Breast epithelium (tissue), 3 donors: ENCODE data around the gene GPAT3.

Experiments used
- CTCF ChIP-seq, 3 donors: fragments of 450-650 bp; IDR thresholded peaks; one replicate each; pipeline ENCODE4 v1.5.1; 2016 to 2017; ENCODE audit warnings: antibody characterized with exemption in 3 of 3, mild to moderate bottlenecking in 3 of 3, moderate library complexity in 3 of 3
- POLR2A ChIP-seq: fragments of 450-650 bp; IDR thresholded peaks from one replicate; pipeline ENCODE4 v1.6.1; 2016; ENCODE audit warnings: antibody characterized with exemption, mild to moderate bottlenecking, moderate library complexity
- POLR2AphosphoS5 ChIP-seq, 3 donors: sonication (generic); formaldehyde crosslinking; IDR thresholded peaks; one replicate each; pipeline ENCODE4 v1.6.1; 2017; ENCODE audit warnings: antibody characterized with exemption in 3 of 3

DNA sequence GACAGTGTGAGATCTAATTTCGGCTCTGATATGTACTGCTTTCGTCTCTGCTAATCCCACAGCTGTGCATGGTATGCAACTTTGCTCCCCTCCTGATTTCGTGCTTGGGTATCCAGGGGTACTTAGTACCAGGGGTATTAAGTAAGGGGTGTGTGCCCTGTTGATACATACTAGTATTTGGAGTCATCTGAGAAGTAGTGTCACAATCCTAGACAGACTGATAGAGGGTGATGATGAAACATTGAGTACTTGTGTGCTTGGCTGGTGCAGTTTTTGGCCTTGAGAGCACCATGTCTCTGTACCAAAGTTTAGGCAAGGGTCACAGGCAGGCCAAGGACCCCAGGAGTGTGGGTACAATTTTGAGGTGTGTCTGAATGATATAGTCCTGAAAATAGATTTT lies 10.9 kb downstream of the GPAT3 start:
- TF ChIP-seq POLR2A (no peak), CTCF (IDR thresholded peaks at IDR 0.05) (no peak), POLR2AphosphoS5 (IDR thresholded peaks at IDR 0.05) (no peak)
